Measurements from ENCODE around the gene RPL31. TPM values are rescaled to one million over a fixed set of nuclear protein-coding genes. Genes with fewer than 3 reads are reported as not detected.

RPL31 gene
- total RNA-seq, 1 experiment from 2014 or later: 1,787 TPM

DNA sequence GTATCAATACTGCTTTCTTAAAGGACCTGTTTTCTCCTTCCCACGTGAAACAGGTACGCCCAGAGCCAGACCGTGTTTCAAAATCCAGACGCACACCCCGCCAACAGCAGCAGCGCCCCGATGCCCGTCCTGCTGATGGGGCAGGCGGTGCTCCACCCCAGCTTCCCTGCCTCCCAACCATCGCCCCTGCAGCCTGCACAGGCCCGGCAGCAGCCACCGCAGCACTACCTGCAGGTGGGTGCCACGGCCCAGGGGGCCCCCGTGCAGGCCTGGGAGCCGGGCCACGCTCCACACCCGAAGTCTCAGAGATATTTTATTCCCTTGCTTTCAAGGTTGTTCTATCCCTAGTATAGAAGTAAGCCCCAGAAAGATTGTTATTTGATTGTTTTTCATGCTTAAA is 8.8 kb upstream of the RPL31 start:
- DNase-seq (ENCODE audit: low spot score): no peak

DNA sequence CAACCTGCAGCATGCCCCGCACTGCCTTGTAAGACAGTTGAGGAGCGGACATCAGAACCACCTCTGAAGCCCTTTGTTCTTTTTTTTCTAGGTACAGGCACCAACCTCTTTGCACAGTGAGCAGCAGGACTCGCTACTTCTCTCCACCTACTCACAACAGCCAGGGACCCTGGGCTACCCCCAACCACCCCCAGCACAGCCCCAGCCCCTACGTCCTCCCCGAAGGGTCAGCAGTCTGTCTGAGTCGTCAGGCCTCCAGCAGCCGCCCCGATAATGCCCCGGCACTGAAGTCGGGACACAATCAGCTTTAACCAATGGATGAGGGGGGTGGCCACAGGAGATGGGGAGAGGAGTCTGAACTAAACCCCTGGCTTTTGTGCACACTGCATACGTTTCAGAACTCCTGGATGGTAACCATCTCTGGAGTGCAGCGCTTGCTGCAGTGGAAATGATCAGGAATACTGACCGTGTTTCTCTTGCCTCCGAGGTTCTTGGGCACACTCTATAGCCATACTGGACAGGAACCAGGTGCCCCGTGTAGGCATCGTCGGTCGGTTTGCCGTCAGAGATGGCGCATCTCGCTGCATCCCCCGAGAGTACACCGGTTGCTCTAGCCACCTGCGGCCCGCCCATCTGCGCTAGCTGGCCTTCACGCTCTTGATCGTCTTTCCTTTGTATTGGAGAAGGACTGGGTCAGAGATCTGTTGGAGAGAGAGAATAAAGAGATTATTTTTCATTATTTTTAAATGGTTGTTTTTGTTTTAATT is 6.6 kb upstream of the RPL31 start:
- no peak for DNase-seq (ENCODE audit: low spot score)

DNA sequence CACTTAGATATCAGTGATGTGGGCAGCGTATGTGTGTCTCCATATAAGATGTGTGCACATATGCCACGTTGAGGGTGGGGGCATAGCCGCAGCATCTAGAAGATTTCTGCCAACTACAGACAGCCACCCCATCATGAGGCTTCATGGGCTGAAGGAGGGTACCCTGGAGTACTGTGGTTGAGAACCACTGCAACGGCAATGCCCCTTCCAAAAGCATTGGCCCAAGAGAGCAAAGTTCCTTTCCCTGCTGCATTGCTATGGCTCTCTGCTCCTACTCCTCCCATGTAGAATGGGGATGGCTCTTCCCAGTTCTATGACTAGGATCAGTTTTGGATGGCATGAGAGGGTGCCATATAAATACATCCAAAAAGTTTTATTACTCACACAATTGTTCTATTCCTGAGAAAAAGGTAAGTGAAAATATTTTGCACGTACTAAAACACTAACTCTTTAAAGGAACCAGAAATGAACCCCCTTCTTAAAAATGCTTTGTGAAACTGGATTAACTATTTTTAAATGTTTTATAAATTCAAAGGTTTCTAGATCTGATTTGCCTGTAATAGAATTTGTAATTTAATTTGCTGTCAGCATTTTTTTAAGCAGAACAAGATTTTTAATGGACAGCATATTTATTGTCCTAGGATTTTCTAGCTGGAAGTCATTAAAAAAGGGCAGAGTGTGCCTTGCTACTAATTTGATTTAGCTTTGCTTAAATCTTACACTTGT is 4.4 kb upstream of the RPL31 start:
- DNase-seq (ENCODE audit: low spot score): no peak

DNA sequence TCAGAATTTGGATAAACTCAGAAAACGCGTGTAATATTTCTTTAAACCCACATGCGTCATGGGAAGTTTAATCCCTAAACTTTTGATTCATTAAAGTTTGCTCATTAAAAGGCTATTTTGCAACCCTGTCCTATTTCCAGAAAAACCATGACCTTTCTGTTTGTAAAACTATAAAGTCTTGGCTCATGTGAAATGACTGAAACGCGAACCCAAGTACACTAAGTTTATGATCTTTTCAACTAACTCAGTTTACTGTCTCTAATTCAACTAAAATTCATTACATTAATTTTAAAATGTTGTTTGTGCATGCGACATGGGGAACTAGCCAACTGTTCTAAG is 3.9 kb upstream of the RPL31 start:
- DNase-seq (ENCODE audit: low spot score): no peak

DNA sequence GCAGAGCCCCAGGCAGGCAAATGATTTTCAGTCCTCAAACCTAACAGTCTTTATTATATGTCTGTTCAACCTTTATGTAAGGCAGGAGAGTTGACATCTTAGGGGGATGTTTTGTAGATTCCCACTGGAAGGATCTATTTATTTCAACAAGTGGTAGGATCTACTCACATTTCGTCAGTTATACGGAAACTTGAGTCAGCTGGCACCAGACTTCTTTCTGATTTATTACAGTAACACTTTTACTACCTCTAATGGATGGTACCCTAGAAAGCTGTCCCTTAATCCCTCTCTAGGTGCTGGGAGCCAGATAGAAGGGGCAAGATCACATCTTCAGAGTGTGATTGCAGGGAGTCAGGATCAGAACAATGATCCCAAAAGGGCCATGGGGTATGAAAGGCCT is 2.1 kb upstream of the RPL31 start:
- no peak for DNase-seq (ENCODE audit: low spot score)

DNA sequence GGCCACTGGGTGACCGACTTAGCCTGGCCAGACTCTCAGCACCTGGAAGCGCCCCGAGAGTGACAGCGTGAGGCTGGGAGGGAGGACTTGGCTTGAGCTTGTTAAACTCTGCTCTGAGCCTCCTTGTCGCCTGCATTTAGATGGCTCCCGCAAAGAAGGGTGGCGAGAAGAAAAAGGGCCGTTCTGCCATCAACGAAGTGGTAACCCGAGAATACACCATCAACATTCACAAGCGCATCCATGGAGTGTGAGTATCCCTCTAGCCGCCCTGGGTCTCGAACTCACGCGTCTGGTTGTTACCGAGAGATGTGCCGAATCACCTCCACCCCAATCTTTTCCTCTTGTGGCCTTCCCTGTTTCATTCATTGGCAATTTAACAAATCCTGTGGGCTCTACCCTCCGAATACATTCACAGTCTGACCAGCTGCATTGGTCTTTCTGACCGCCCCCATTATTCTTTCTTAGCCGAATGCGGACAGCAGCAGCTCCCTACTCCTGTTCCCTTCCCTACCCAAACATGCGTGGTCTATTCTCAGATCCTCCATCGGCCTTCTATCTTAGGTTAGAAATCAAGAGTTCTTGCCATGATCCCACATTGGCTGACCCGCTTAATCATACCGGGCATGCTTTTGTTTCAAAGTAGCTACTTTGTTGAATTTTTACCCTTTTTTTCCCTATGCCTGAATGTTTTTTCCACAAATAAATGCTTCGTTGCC is 631 bp downstream of the RPL31 start:
- DNase-seq (ENCODE audit: low spot score): no peak

DNA sequence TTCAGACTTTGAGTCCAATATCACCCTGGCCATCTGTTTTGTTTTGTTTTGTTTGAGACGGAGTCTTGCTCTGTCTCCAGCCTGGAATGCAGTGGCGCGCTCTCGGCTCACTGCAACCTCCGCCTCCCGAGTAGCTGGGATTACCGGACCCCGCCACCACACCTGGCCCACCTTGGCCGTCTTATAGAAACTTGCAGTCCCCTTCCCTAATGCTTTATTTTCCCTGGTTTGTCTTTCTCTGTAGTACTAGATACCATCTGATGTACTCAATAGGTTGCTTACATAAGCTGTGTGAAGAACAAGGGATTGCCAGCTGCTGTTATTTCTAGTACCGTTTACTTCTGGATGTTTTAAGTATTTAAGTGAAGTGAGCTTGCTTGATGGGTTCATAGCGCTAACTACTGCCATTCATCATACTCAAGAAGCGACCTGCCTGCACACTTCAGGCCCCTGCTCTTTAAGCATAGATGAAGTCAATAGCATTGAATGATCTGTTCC is 1.2 kb downstream of the RPL31 start:
- DNase-seq (ENCODE audit: low spot score): no peak

DNA sequence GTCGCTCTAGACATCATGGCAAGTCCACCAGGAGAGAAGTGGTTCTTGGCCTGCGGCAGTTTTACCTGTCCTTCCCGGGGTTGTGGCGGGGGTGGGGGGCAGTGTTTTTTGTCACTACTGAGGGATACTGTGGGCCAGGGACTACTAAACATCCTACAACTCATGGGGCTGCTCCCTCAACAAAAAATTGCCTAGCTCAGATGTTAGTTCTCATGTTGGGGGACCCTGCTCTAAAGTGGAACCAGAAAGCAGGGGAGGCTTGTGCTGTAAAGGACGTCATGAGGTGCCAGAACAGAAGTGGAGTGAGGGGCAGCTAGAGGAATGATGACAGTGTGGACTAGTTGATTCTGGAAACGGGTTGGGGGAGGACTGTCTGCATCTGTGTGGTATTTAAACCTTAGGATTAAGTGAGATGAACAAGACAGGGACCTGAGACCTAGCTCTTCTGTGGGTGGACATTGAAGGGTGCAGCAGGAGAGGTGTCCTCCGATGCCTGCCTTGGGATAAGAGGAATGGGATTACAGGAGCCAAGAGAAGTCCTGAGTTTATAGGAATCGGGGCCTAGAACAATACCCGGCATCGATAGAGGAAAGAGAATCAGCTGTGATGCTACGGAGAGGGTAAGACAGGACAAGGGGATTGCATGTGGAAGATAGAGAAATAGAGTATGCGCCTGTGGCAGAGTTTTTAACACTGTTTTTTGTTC is 2.7 kb downstream of the RPL31 start:
- no peak for DNase-seq (ENCODE audit: low spot score)

DNA sequence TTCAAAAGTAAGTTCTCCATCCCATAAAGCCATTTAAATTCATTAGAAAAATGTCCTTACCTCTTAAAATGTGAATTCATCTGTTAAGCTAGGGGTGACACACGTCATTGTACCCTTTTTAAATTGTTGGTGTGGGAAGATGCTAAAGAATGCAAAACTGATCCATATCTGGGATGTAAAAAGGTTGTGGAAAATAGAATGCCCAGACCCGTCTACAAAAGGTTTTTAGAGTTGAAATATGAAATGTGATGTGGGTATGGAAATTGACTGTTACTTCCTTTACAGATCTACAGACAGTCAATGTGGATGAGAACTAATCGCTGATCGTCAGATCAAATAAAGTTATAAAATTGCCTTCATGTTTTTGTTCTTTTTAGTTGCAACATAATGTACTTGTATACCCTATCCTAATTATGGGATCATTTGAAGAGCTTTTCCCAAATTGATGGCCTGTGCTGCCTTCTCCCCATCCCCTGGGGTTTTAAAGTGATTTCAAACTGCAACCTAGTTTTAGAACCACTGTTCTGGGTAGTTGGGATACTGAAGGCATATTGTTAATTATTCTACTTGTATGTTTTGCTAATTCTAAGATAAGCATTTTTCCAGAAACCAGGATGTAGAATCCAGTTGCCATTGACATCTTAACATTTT is 4.1 kb downstream of the RPL31 start:
- DNase-seq (ENCODE audit: low spot score): no peak

DNA sequence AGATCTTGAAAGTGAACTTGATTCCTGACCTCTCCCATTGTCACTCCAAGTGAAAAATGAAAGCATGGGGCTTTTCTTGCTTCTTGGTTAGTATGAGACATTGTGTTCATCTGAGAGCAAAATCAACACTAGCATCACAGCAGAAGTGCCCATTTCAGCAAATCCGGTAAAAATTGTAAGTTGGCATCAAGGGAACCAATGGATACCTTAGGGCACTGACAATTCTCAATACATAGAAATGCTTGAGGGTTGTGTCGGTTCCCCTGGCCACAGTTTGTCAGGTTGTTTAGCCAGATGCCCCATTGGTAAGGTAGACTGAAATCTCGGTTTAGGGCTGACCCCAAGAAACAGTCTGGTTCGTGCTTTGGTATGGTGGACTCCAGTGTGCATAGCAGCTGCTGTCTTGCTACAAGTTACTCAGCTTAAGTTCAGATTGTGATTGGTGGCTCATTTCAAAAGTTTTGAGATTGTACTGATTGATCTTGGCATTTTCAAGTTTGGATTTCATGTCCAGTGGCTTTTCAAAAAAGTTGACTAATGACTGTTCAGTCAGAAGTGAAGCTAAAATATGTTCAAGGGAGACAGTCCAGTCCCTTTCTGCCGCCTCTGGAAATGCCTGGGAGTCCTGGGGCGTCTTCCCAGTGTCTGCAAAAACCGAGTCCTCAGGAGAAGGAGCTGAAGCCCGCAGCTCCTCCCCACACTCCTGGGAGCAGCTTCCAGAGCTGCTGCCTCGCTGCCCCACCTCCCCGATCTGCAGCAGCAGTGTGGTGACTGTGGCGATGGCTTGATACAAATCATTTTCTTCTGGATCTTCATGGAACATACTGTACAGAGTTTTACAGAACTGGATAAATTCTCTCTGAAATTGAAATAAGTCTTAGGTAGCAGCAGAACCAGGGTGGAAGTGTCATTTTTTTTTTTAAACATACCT is 5.6 kb downstream of the RPL31 start:
- no peak for DNase-seq (ENCODE audit: low spot score)

DNA sequence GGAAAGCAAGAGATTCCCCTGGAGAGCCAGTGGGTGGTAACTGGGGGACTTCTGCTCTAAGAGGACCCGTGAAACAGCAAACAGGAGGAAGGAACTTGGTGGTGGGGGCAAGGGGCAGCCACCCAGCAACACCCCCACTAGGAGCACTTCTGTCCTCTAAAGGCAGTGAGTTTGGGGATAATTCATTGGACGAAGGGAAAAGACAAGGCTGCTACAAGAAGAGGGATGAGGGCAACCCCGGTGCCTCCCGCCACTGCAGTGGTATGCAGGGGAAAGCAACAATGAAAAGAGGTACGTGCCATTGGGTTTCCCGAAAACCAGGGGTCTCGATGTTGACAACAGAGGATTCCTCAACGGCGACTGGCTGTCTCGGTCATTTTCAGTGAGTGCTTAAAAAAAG is 9.1 kb downstream of the RPL31 start:
- no peak for DNase-seq (ENCODE audit: low spot score)

DNA sequence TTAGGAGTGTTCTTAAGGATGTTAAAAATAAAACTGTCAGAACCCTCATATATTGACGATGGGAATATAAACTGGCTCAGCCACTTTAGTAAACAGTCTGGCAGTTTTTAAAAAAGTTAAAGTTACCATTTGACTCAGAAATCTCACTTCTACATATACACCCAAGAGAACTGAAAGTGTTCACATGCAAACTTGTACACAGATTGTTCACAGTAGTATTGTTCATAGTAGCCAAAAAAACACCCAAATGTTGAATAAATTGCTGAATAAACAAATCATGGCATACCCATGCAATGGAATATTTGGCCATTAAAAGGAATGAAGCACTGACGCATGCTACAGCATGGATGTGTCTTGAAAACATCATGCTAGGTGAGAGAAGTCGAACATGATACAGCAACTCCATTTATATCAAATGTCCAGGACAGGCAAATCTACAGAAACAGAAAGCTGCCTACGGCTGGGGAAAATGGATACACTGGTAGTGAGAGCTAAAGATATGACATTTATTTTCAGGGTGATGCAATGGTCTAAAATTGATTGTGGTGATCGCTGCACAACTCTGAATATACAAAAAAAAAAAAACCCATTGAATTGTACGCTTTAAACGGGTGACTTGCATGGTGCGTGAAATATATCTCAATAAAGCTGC is 10.1 kb downstream of the RPL31 start:
- DNase-seq (ENCODE audit: low spot score): no peak

DNA sequence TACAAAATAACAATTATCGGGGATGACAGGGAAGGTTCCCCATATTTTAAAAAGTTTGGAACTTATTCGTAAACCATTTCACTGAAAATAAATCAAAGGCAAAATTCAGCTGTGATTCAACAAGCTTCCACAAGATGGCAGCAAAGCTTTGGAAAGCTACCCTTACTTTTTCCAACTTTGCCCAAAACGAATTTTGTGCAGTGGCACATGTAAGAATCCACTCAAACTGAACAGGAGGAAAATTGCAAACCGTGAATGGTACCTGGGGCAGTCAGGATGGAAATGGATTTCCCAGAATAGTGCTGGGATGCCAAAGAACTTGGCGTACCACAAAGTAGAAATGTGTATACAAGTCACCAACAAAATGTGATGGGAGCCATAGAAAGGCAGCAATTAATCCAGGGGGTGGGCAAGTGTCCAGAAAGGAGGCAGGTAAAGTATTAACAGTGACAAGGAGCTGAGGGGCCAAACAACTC is 10.7 kb downstream of the RPL31 start:
- no peak for DNase-seq (ENCODE audit: low spot score)

DNA sequence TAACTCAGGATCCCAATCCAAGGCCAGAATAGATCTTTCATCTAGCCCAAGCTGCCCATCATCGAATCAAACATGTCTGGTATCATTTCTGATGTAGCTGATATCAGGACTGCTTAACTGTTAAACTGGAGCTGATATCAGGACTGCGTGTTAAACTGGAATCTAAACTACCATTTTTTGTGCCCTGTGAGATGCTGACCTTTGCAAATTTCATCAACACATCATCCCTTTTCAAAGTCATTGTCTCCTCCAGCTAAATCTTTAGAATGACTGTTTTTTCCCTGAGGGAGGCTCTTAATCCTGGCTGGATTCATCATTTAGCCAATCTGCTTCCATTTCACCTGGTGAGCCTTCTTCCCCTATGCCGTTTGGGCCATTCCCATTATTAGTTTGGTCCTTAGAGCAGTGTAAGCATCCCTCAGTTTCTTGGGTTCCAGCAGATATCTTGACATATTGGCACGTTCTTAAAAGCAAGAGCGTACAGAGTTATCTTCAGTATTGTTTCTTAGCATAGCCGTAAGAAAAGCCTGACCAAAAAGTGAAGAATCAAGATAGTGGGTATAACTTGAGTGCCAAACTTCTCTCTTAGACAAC is 12.3 kb downstream of the RPL31 start:
- DNase-seq (ENCODE audit: low spot score): no peak

DNA sequence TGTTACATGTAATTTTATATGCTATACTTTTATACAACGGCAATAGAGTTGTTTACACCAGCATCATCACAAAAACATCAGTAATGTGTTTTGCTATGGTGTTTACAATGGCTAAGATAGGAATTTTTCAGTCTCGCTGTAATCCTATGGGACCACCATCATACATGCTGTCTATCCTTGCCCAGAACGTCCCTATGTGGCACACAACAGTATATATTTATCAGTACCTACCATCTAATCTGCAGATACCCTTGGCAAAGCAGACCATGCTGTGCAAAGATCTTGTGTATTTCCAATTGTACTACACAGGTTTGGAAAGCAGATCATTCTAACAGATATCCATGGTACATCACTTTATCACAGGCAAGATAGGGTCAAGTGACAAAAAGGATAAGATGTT is 15.3 kb downstream of the RPL31 start:
- no peak for DNase-seq (ENCODE audit: low spot score)

DNA sequence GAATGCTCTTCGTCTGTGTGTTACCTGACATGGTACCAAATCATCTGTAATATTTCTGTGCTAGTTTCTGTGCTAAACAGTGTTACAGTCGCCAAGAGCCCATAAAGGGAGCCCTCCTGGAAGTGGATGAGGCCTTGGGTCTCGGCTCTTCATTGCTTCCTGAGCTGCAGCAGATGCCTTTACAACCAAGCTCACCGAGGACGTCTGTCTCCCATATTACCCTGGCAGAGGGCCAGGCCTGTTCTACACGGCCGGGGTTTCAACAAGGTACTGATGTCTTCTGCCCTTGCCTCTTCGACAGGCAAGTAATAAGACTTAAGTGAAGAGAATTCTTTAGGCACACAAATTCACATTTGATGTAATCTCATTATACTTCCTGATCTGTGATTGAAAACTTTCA is 16.8 kb downstream of the RPL31 start:
- DNase-seq (ENCODE audit: low spot score): no peak

DNA sequence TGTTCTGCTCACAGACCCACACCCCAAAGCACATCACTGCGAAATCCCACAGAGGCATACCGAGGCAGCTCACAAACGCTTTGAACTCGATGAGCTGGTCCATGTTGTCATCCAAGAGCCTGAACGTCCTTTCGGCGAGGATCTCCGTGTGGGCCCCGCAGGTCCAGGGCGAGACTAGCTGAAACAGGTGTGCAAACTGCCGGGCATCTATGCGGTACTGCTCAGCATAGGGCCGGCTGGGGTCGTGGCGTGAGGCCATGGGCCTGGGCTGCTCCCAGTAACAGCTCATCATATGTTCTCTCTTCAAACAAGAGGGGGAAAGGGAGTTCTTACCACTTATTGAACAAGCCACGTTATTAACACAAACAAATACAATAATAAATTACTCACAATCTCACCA is 20.1 kb downstream of the RPL31 start:
- no peak for DNase-seq (ENCODE audit: low spot score)

DNA sequence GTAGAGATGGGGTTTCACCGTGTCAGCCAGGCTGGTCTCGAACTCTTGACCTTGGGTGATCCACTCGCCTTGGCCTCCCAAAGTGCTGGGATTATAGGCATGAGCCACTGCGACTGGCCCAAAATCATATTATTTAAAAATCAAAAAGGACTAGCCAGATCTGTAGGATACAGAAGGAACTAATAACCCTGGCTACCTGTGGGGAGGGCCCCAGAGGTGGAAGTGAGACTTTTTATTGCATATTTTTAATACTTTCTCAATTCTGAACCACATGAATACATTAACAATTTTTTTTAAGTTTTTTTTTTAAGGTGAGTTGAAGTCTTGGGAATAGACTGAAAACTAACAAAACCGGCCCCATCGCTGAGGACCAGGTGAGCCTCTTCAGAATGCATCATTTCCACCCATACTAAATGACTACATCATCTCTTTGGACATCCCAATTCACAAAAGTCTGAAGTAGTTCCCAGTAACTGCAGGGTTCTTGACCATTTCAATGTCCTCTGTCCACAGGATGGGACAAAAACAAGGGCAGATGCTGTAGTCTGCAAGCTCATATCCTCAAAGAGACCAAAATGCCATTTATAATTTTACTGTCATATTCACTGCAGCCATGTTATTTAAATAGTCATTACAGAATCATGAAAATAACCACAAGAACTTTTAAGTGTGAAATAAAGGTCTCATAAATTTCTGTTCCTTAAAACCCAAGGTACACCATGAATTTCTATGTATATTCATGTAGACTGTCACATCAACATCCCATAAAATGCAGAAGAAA is 21.4 kb downstream of the RPL31 start:
- DNase-seq (ENCODE audit: low spot score): no peak

DNA sequence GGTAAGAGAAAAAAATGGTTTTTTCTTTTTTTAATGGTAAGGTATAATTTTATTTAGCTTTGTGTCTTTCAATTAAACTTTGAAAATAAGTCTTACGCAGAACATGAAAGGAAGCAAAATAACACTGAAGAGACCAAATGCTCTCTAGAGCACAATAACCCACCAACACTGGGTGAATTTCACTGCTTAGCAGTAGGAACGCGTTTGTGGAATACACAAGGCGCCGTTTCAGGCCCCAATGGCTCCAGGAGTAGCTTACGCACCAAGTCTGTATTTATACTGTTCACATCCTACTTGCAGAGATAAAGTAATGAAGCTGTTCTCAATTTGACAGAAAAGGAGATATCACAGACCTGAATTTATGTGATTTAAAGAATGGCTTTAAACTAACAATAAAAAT is 23.5 kb downstream of the RPL31 start:
- no peak for DNase-seq (ENCODE audit: low spot score)
